GM18511 (cell line): ENCODE results near the gene LGR4.
"Not testable (repeated sequence)": the region's sequence is repeated elsewhere in the genome, so short reads cannot be mapped to it uniquely, and the experiment has no call there.

ENCODE experiments used
- ATAC-seq: cut with Tn5 transposase; IDR thresholded peaks from one replicate; pipeline ENCODE4 v1.9.1; 2021; ENCODE audit warnings: mild to moderate bottlenecking, moderate library complexity; ENCODE audit not compliant: unreplicated experiment

The LGR4 gene

GRCh38 chr11:27355575-27356104 lies 117.0 kb downstream of the LGR4 start:
- ATAC-seq = no peak

- no peak for ATAC-seq
Observed at GRCh38 chr11:27354359-27354965, 118.1 kb downstream of the LGR4 start.

- no peak for ATAC-seq
Observed at GRCh38 chr11:27353593-27354358, 118.8 kb downstream of the LGR4 start.

GRCh38 chr11:27352781-27353180 lies 119.8 kb downstream of the LGR4 start:
- ATAC-seq = no peak

- ATAC-seq = no peak
Observed at GRCh38 chr11:27350511-27350910, 122.1 kb downstream of the LGR4 start.

- ATAC-seq = no peak
Observed at GRCh38 chr11:27349919-27350318, 122.7 kb downstream of the LGR4 start.

GRCh38 chr11:27348340-27348873 lies 124.2 kb downstream of the LGR4 start:
- no peak for ATAC-seq

GRCh38 chr11:27347359-27348339 lies 124.9 kb downstream of the LGR4 start:
- ATAC-seq = no peak

GRCh38 chr11:27339941-27340340 lies 132.6 kb downstream of the LGR4 start:
- ATAC-seq = no peak

- ATAC-seq = not testable (repeated sequence)
Observed at GRCh38 chr11:27334764-27335163, 137.8 kb downstream of the LGR4 start.

GRCh38 chr11:27331981-27332380 lies 140.6 kb downstream of the LGR4 start:
- ATAC-seq = no peak

GRCh38 chr11:27330633-27331270 lies 141.8 kb downstream of the LGR4 start:
- no peak for ATAC-seq

GRCh38 chr11:27329867-27330632 lies 142.5 kb downstream of the LGR4 start:
- no peak for ATAC-seq

- ATAC-seq = no peak
Observed at GRCh38 chr11:27328614-27329013, 144.0 kb downstream of the LGR4 start.

- not testable (repeated sequence) for ATAC-seq
Observed at GRCh38 chr11:27327064-27327463, 145.5 kb downstream of the LGR4 start.

GRCh38 chr11:27322196-27322595 lies 150.4 kb downstream of the LGR4 start:
- not testable (repeated sequence) for ATAC-seq

GRCh38 chr11:27321340-27321739 lies 151.2 kb downstream of the LGR4 start:
- not testable (repeated sequence) for ATAC-seq

- peak; percentile 99 for ATAC-seq
Observed at GRCh38 chr11:27319072-27319471, 153.5 kb downstream of the LGR4 start.

GRCh38 chr11:27317751-27318150 lies 154.8 kb downstream of the LGR4 start:
- no peak for ATAC-seq
